HepG2 (cell line): ENCODE data around the gene RNF150. TPM values are rescaled to one million over a fixed set of nuclear protein-coding genes. Genes with fewer than 3 reads are reported as not detected.
A peak's percentile ranks its signal among the peaks of the same experiment; 100 is the strongest.

Experiments used
- AHR ChIP-seq: IDR thresholded peaks from 2 replicates; pipeline ENCODE4 v1.6.1; 2018; ENCODE audit warnings: missing genetic modification reagents, missing compliant biosample characterization
- ARID2 ChIP-seq: sonication (generic); formaldehyde crosslinking; IDR thresholded peaks from 2 replicates; pipeline ENCODE4 v1.8.1; 2022; ENCODE audit warnings: mild to moderate bottlenecking, missing genetic modification reagents, borderline replicate concordance
- HHEX ChIP-seq: IDR thresholded peaks from 2 replicates; pipeline ENCODE4 v1.6.1; 2016; ENCODE audit warnings: control low read depth
- HNRNPL ChIP-seq: fragments of 200-400 bp; formaldehyde crosslinking; IDR thresholded peaks from 2 replicates; pipeline ENCODE4 v1.6.1; 2017; ENCODE audit warnings: mild to moderate bottlenecking, low read depth, low read length
- HOXA5 ChIP-seq: sonication (generic); formaldehyde crosslinking; IDR thresholded peaks from 2 replicates; pipeline ENCODE4 v1.4.0; 2020; ENCODE audit warnings: missing genetic modification reagents
- KDM5B ChIP-seq: sonication (generic); formaldehyde crosslinking; IDR thresholded peaks from 2 replicates; pipeline ENCODE4 v1.4.0; 2020; ENCODE audit warnings: missing genetic modification reagents, mild to moderate bottlenecking, borderline replicate concordance
- MIXL1 ChIP-seq: IDR thresholded peaks from 2 replicates; pipeline ENCODE4 v1.6.1; 2016
- NRL ChIP-seq: sonication (generic); formaldehyde crosslinking; IDR thresholded peaks from 2 replicates; pipeline ENCODE4 v1.5.0; 2020; ENCODE audit warnings: missing genetic modification reagents, mild to moderate bottlenecking, moderate library complexity, borderline replicate concordance
- PCBP1 ChIP-seq: fragments of 200-400 bp; formaldehyde crosslinking; IDR thresholded peaks from 2 replicates; pipeline ENCODE4 v1.6.1; 2017; ENCODE audit warnings: mild to moderate bottlenecking, low read depth, low read length, borderline replicate concordance
- POLR2A ChIP-seq, 2 experiments: IDR thresholded peaks; 2 replicates each; pipeline ENCODE4 v1.6.1; 2011; ENCODE audit warnings: low read depth in 2 of 2, low read length in 2 of 2, mild to moderate bottlenecking in 1 of 2, moderate library complexity in 1 of 2; ENCODE audit not compliant: insufficient read depth in 1 of 2
- SMC3 ChIP-seq: IDR thresholded peaks from 2 replicates; pipeline ENCODE4 v1.6.1; 2011; ENCODE audit warnings: low read length, improper control_type of control experiment
- STAG1 ChIP-seq: sonication (generic); formaldehyde crosslinking; IDR thresholded peaks from 2 replicates; pipeline ENCODE4 v1.4.0; 2020; ENCODE audit warnings: missing genetic modification reagents
- ZBTB42 ChIP-seq: sonication (generic); formaldehyde crosslinking; IDR thresholded peaks from 2 replicates; pipeline ENCODE4 v1.5.0; 2020; ENCODE audit warnings: mild to moderate bottlenecking, missing genetic modification reagents
- ZFP36L2 ChIP-seq: sonication (generic); formaldehyde crosslinking; IDR thresholded peaks from 2 replicates; pipeline ENCODE4 v1.4.0; 2020; ENCODE audit warnings: missing genetic modification reagents
- ZMYM3 ChIP-seq: sonication (generic); formaldehyde crosslinking; IDR thresholded peaks from 2 replicates; pipeline ENCODE4 v1.5.1; 2020; ENCODE audit warnings: mild to moderate bottlenecking, missing genetic modification reagents
- ZNF329 ChIP-seq: sonication (generic); formaldehyde crosslinking; IDR thresholded peaks from 2 replicates; pipeline ENCODE4 v1.9.0; 2021; ENCODE audit warnings: low read depth, mild to moderate bottlenecking, missing genetic modification reagents
- ZNF558 ChIP-seq: sonication (generic); formaldehyde crosslinking; IDR thresholded peaks from 2 replicates; pipeline ENCODE4 v1.9.0; 2022; ENCODE audit warnings: mild to moderate bottlenecking, missing genetic modification reagents, borderline replicate concordance
- ZNF672 ChIP-seq: sonication (generic); formaldehyde crosslinking; IDR thresholded peaks from 2 replicates; pipeline ENCODE4 v1.8.1; 2022; ENCODE audit warnings: missing genetic modification reagents
- polyA plus RNA-seq, 8 experiments: library from polyadenylated mRNA; depleted of rRNA in 3 of 8; stranded (reverse) in 7 of 8; unstranded in 1 of 8; fragments of >200 nt; fragmentation: Illumina TruSeq in 4 of 8; extraction: Trizol in 4 of 8; gene quantifications; 2 replicates each; pipeline versions ENCODE4 v1.2.1 to v1.2.3, GENCODE V29; 2011 to 2016; ENCODE audit warnings: low read depth in 4 of 8, missing spikeins in 1 of 8, mixed read lengths in 1 of 8; ENCODE audit not compliant: insufficient read depth in 1 of 8
- total RNA-seq, 5 experiments: library from RNA; depleted of rRNA; stranded (reverse); fragments of >200 nt; fragmentation: Illumina TruSeq; extraction: Trizol; gene quantifications; 2 replicates each; pipeline ENCODE4 v1.2.3, GENCODE V29; 2016; ENCODE audit warnings: low read depth in 1 of 5
- TF ChIP-seq, protein P1 (sequence below): sonication (generic); formaldehyde crosslinking; IDR thresholded peaks from 2 replicates; pipeline ENCODE4 v1.5.0; 2020; ENCODE audit warnings: mild to moderate bottlenecking, missing genetic modification reagents, borderline replicate concordance
- TF ChIP-seq, protein P2 (sequence below): IDR thresholded peaks from 2 replicates; pipeline ENCODE4 v1.6.1; 2012; ENCODE audit warnings: low read depth, low read length, improper control_type of control experiment

The RNF150 gene
- total and polyA plus RNA-seq, 2 of the 13 experiments (the other 11 are each of a cell fraction or from before 2014, with no cell fraction given), result 0.02 to 0.03 TPM

DNA sequence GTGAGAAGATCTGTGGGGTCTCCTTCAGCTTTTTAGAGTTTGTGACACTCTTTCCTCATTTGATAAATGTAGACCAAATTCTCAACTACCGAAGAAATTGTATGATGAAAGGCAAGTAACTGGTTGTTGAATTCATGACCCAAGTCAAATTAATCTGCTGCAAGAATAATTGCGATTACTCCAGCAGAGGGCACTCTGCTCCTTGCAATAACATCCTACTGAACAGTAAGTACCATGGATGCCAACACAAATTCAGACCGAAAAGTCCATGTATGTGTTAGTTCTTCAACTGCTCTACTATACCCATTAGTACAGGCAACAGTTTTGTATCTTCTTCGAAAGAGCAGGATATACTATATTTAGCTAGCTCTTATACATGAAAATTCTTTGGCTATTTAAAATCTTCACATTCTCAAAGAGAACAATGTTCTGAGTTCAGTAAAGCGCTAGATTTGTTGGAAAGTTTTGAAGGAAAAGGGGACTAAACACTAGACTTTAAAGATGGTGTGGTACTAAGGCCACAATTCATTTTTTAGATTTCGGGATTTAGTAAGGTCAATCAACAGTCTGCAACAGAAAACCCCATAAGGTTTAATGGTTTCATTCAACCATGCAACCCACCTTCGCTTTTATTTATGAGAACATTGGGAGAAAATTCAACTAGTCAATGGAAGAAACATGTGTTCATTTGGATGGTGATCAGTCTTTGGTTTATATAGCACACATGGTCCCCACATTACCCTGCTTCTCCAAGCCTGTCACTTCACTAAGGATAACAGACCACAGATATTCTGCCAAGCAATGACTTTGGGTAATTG, 271.7 kb downstream of the RNF150 start (continued):
- TF ChIP-seq, protein P1, sequence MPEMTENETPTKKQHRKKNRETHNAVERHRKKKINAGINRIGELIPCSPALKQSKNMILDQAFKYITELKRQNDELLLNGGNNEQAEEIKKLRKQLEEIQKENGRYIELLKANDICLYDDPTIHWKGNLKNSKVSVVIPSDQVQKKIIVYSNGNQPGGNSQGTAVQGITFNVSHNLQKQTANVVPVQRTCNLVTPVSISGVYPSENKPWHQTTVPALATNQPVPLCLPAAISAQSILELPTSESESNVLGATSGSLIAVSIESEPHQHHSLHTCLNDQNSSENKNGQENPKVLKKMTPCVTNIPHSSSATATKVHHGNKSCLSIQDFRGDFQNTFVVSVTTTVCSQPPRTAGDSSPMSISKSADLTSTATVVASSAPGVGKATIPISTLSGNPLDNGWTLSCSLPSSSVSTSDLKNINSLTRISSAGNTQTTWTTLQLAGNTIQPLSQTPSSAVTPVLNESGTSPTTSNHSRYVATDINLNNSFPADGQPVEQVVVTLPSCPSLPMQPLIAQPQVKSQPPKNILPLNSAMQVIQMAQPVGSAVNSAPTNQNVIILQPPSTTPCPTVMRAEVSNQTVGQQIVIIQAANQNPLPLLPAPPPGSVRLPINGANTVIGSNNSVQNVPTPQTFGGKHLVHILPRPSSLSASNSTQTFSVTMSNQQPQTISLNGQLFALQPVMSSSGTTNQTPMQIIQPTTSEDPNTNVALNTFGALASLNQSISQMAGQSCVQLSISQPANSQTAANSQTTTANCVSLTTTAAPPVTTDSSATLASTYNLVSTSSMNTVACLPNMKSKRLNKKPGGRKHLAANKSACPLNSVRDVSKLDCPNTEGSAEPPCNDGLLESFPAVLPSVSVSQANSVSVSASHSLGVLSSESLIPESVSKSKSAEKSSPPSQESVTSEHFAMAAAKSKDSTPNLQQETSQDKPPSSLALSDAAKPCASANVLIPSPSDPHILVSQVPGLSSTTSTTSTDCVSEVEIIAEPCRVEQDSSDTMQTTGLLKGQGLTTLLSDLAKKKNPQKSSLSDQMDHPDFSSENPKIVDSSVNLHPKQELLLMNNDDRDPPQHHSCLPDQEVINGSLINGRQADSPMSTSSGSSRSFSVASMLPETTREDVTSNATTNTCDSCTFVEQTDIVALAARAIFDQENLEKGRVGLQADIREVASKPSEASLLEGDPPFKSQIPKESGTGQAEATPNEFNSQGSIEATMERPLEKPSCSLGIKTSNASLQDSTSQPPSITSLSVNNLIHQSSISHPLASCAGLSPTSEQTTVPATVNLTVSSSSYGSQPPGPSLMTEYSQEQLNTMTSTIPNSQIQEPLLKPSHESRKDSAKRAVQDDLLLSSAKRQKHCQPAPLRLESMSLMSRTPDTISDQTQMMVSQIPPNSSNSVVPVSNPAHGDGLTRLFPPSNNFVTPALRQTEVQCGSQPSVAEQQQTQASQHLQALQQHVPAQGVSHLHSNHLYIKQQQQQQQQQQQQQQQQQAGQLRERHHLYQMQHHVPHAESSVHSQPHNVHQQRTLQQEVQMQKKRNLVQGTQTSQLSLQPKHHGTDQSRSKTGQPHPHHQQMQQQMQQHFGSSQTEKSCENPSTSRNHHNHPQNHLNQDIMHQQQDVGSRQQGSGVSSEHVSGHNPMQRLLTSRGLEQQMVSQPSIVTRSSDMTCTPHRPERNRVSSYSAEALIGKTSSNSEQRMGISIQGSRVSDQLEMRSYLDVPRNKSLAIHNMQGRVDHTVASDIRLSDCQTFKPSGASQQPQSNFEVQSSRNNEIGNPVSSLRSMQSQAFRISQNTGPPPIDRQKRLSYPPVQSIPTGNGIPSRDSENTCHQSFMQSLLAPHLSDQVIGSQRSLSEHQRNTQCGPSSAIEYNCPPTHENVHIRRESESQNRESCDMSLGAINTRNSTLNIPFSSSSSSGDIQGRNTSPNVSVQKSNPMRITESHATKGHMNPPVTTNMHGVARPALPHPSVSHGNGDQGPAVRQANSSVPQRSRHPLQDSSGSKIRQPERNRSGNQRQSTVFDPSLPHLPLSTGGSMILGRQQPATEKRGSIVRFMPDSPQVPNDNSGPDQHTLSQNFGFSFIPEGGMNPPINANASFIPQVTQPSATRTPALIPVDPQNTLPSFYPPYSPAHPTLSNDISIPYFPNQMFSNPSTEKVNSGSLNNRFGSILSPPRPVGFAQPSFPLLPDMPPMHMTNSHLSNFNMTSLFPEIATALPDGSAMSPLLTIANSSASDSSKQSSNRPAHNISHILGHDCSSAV, result no peak
- TF ChIP-seq AHR (CRISPR knock-in tag) (no peak), HNRNPL (no peak), HOXA5 (no peak), STAG1 (CRISPR knock-in tag) (peak; percentile 78), ARID2 (CRISPR knock-in tag) (no peak), ZNF672 (CRISPR knock-in tag) (no peak), MIXL1 (CRISPR knock-in tag) (0 out of 2 replicates have a peak, but pooled peaks have one; percentile 33), ZNF558 (no peak), NRL (CRISPR knock-in tag) (no peak), ZMYM3 (CRISPR knock-in tag) (no peak), SMC3 (peak; percentile 82), PCBP1 (no peak), ZNF329 (CRISPR knock-in tag) (no peak), ZFP36L2 (CRISPR knock-in tag) (no peak), POLR2A (IDR thresholded peaks at IDR 0.05; ENCODE audit: insufficient read depth in 1 of 2, low read depth in 2 of 2, low read length in 2 of 2) (no peak), KDM5B (CRISPR knock-in tag) (no peak), ZBTB42 (no peak), HHEX (CRISPR knock-in tag) (no peak)
- TF ChIP-seq, protein P2, sequence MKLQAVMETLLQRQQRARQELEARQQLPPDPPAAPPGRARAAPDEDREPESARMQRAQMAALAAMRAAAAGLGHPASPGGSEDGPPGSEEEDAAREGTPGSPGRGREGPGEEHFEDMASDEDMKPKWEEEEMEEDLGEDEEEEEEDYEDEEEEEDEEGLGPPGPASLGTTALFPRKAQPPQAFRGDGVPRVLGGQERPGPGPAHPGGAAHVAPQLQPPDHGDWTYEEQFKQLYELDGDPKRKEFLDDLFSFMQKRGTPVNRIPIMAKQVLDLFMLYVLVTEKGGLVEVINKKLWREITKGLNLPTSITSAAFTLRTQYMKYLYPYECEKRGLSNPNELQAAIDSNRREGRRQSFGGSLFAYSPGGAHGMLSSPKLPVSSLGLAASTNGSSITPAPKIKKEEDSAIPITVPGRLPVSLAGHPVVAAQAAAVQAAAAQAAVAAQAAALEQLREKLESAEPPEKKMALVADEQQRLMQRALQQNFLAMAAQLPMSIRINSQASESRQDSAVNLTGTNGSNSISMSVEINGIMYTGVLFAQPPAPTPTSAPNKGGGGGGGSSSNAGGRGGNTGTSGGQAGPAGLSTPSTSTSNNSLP, result peak; percentile 87
- TF ChIP-seq, all 625 proteins: peak for 6
